Activated CD8-positive, alpha-beta memory T cell treated with anti-CD3 and anti-CD28 coated beads, Interleukin-2, amount 10 ng/mL, durations not matched to agents 7 days and 5 days (primary cell): ENCODE measurements around the gene SH3RF2. TPM values are rescaled to one million over a fixed set of nuclear protein-coding genes. Genes with fewer than 3 reads are reported as not detected.

ENCODE experiments used
- ATAC-seq: fragments of 150-1000 bp; cut with Tn5 transposase; one replicate; pipeline ENCODE4 v1.10.0; 2021; ENCODE audit warnings: moderate library complexity
- CTCF ChIA-PET: fragments of 350-600 bp; sonication (Branson Sonifier 250); formaldehyde crosslinking; loops from one replicate; lab custom pipeline; 2021; ENCODE audit warnings: antibody characterized with exemption; lab: Charles Lee
- DNase-seq: peaks from one replicate; pipeline ENCODE4 v3.0.0-alpha.2; 2020
- H3K27ac Mint-ChIP-seq: one replicate; pipeline ENCODE4 v1.8.0; 2021; ENCODE audit warnings: mild to moderate bottlenecking, mixed read lengths
- H3K27me3 Mint-ChIP-seq: one replicate; pipeline ENCODE4 v1.8.0; 2021; ENCODE audit warnings: mixed read lengths
- H3K36me3 Mint-ChIP-seq: one replicate; pipeline ENCODE4 v1.8.0; 2021; ENCODE audit warnings: mild to moderate bottlenecking, mixed read lengths
- H3K4me1 Mint-ChIP-seq: one replicate; pipeline ENCODE4 v1.8.0; 2021; ENCODE audit warnings: mixed read lengths
- H3K4me3 Mint-ChIP-seq: one replicate; pipeline ENCODE4 v1.8.0; 2021; ENCODE audit warnings: mild to moderate bottlenecking, moderate library complexity, mixed read lengths
- H3K9me3 Mint-ChIP-seq: one replicate; pipeline ENCODE4 v1.8.0; 2022; ENCODE audit warnings: low read depth, mixed read lengths
- total RNA-seq, 2 experiments: library from RNA; stranded (reverse); gene quantifications; one replicate each; pipeline ENCODE4 v1.2.3, GENCODE V29; 2021

Gene SH3RF2
- total RNA-seq, 2 experiments from 2014 or later: 0.12 TPM; not detected in 1

GRCh38 chr5:146068977-146069779 lies 132.8 kb downstream of the SH3RF2 start:
- Mint-ChIP-seq H3K4me3 (no peak overlapping the region), H3K36me3 (no peaks in the 10 kb centered on the region), H3K27ac (no peak overlapping the region), H3K9me3 (no peaks in the 10 kb centered on the region), H3K27me3 (peaks cover 20% of the 10 kb centered on the region), H3K4me1 (no peaks in the 10 kb centered on the region)
- ATAC-seq (no peak), DNase-seq (no peak)
- CTCF ChIA-PET: no interaction called here

GRCh38 chr5:146069780-146070099 lies 133.4 kb downstream of the SH3RF2 start:
- H3K4me3 Mint-ChIP-seq: no peak overlapping the region
- no peak overlapping the region for H3K27ac Mint-ChIP-seq
- CTCF ChIA-PET: interaction anchor here (0.6 kb wide), 1 partner anchor 32 kb away, joined by 3 read pairs; no protein-coding TSS in a partner anchor
- DNase-seq: no peak
- no peaks in the 10 kb centered on the region for H3K4me1 Mint-ChIP-seq
- ATAC-seq: no peak
- peaks cover 18% of the 10 kb centered on the region for H3K27me3 Mint-ChIP-seq
- H3K36me3 Mint-ChIP-seq: no peaks in the 10 kb centered on the region
- H3K9me3 Mint-ChIP-seq: no peaks in the 10 kb centered on the region

- Mint-ChIP-seq H3K9me3 (no peaks in the 10 kb centered on the region), H3K27ac (no peak overlapping the region), H3K4me3 (no peak overlapping the region), H3K27me3 (peaks cover 11% of the 10 kb centered on the region), H3K36me3 (no peaks in the 10 kb centered on the region), H3K4me1 (no peaks in the 10 kb centered on the region)
- no peak for DNase-seq
- ATAC-seq: no peak
- CTCF ChIA-PET: interaction anchor here (1.7 to 1.8 kb wide), 2 partner anchors 12 to 19 kb away, joined by 3 read pairs; no protein-coding TSS in a partner anchor
These were observed 134.4 kb downstream of the SH3RF2 start for GRCh38 chr5:146070746-146071145.

GRCh38 chr5:146071171-146071570 lies 134.8 kb downstream of the SH3RF2 start:
- ATAC-seq: no peak
- Mint-ChIP-seq H3K27me3 (peaks cover 14% of the 10 kb centered on the region), H3K36me3 (no peaks in the 10 kb centered on the region), H3K9me3 (no peaks in the 10 kb centered on the region), H3K4me1 (no peaks in the 10 kb centered on the region), H3K27ac (no peak overlapping the region), H3K4me3 (no peak overlapping the region)
- no peak for DNase-seq
- CTCF ChIA-PET: interaction anchor here (0.9 to 1.8 kb wide), 3 partner anchors 10 to 20 kb away, joined by 3 to 4 read pairs (median 3); no protein-coding TSS in a partner anchor

GRCh38 chr5:146072595-146072994 lies 136.2 kb downstream of the SH3RF2 start:
- DNase-seq: no peak
- peaks cover 22% of the 10 kb centered on the region for H3K27me3 Mint-ChIP-seq
- no peaks in the 10 kb centered on the region for H3K4me1 Mint-ChIP-seq
- CTCF ChIA-PET: interaction anchor here (1.0 to 1.8 kb wide), 2 partner anchors 10 to 20 kb away, joined by 3 read pairs; no protein-coding TSS in a partner anchor
- no peak overlapping the region for H3K4me3 Mint-ChIP-seq
- H3K36me3 Mint-ChIP-seq: no peaks in the 10 kb centered on the region
- ATAC-seq: no peak
- H3K9me3 Mint-ChIP-seq: no peaks in the 10 kb centered on the region
- H3K27ac Mint-ChIP-seq: no peak overlapping the region

- H3K27ac Mint-ChIP-seq: no peak overlapping the region
- DNase-seq (no peak), ATAC-seq (no peak)
- H3K9me3 Mint-ChIP-seq: no peaks in the 10 kb centered on the region
- H3K27me3 Mint-ChIP-seq: peaks cover 29% of the 10 kb centered on the region
- CTCF ChIA-PET: no interaction called here
- peaks cover 3% of the 10 kb centered on the region for H3K4me1 Mint-ChIP-seq
- no peak overlapping the region for H3K4me3 Mint-ChIP-seq
- no peaks in the 10 kb centered on the region for H3K36me3 Mint-ChIP-seq
These were observed 137.0 kb downstream of the SH3RF2 start for GRCh38 chr5:146073239-146073900.

GRCh38 chr5:146076028-146076427 lies 139.7 kb downstream of the SH3RF2 start:
- Mint-ChIP-seq H3K9me3 (no peaks in the 10 kb centered on the region), H3K4me3 (no peak overlapping the region), H3K27ac (no peak overlapping the region), H3K27me3 (peaks cover 38% of the 10 kb centered on the region), H3K36me3 (no peaks in the 10 kb centered on the region), H3K4me1 (peaks cover 22% of the 10 kb centered on the region)
- DNase-seq (no peak), ATAC-seq (no peak)
- CTCF ChIA-PET: no interaction called here

GRCh38 chr5:146076455-146076854 lies 140.1 kb downstream of the SH3RF2 start:
- DNase-seq (no peak), ATAC-seq (no peak)
- Mint-ChIP-seq H3K27ac (no peak overlapping the region), H3K27me3 (peaks cover 39% of the 10 kb centered on the region), H3K4me1 (peaks cover 25% of the 10 kb centered on the region), H3K36me3 (no peaks in the 10 kb centered on the region), H3K9me3 (no peaks in the 10 kb centered on the region), H3K4me3 (no peak overlapping the region)
- CTCF ChIA-PET: no interaction called here

GRCh38 chr5:146078566-146078965 lies 142.2 kb downstream of the SH3RF2 start:
- ATAC-seq: no peak
- peaks cover 33% of the 10 kb centered on the region for H3K27me3 Mint-ChIP-seq
- H3K9me3 Mint-ChIP-seq: no peaks in the 10 kb centered on the region
- no peak overlapping the region for H3K27ac Mint-ChIP-seq
- H3K36me3 Mint-ChIP-seq: no peaks in the 10 kb centered on the region
- DNase-seq: no peak
- H3K4me1 Mint-ChIP-seq: peaks cover 41% of the 10 kb centered on the region
- no peak overlapping the region for H3K4me3 Mint-ChIP-seq
- CTCF ChIA-PET: no interaction called here

- H3K36me3 Mint-ChIP-seq: peaks cover 1% of the 10 kb centered on the region
- H3K4me3 Mint-ChIP-seq: no peak overlapping the region
- H3K9me3 Mint-ChIP-seq: no peaks in the 10 kb centered on the region
- no peak overlapping the region for H3K27ac Mint-ChIP-seq
- H3K27me3 Mint-ChIP-seq: peaks cover 33% of the 10 kb centered on the region
- H3K4me1 Mint-ChIP-seq: peaks cover 41% of the 10 kb centered on the region
- ATAC-seq: peak; percentile 48
- DNase-seq: peak; percentile 62
- CTCF ChIA-PET: no interaction called here
These were observed 143.5 kb downstream of the SH3RF2 start for GRCh38 chr5:146079695-146080373.

- H3K27ac Mint-ChIP-seq: no peak overlapping the region
- H3K9me3 Mint-ChIP-seq: no peaks in the 10 kb centered on the region
- H3K36me3 Mint-ChIP-seq: peaks cover 1% of the 10 kb centered on the region
- CTCF ChIA-PET: no interaction called here
- ATAC-seq: no peak
- H3K4me1 Mint-ChIP-seq: peaks cover 41% of the 10 kb centered on the region
- DNase-seq: no peak
- H3K4me3 Mint-ChIP-seq: no peak overlapping the region
- peaks cover 28% of the 10 kb centered on the region for H3K27me3 Mint-ChIP-seq
These were observed 145.2 kb downstream of the SH3RF2 start for GRCh38 chr5:146081556-146081955.

- Mint-ChIP-seq H3K27ac (peak overlapping the region; percentile 1), H3K36me3 (peaks cover 1% of the 10 kb centered on the region), H3K27me3 (peaks cover 19% of the 10 kb centered on the region), H3K4me3 (no peak overlapping the region), H3K4me1 (peaks cover 41% of the 10 kb centered on the region), H3K9me3 (no peaks in the 10 kb centered on the region)
- CTCF ChIA-PET: interaction anchor here (1.5 kb wide), 1 partner anchor 11 kb away, joined by 3 read pairs; no protein-coding TSS in a partner anchor
- ATAC-seq (peak; percentile 83), DNase-seq (no peak)
These were observed 146.4 kb downstream of the SH3RF2 start for GRCh38 chr5:146082798-146083197.

- Mint-ChIP-seq H3K27me3 (peaks cover 8% of the 10 kb centered on the region), H3K4me3 (no peak overlapping the region), H3K9me3 (no peaks in the 10 kb centered on the region), H3K27ac (no peak overlapping the region), H3K4me1 (peaks cover 31% of the 10 kb centered on the region), H3K36me3 (peaks cover 1% of the 10 kb centered on the region)
- ATAC-seq: no peak
- CTCF ChIA-PET: no interaction called here
- DNase-seq: no peak
These were observed 148.0 kb downstream of the SH3RF2 start for GRCh38 chr5:146084376-146084775.
